B cell (primary cell): ENCODE results near the gene DAPP1. TPM values are rescaled to one million over a fixed set of nuclear protein-coding genes. Genes with fewer than 3 reads are reported as not detected.

ENCODE experiments used
- ATAC-seq: fragments of 200-7000 bp; cut with Tn5 transposase; one replicate; pipeline ENCODE4 v1.10.0; 2021; ENCODE audit warnings: low read depth, mild to moderate bottlenecking, moderate number of reproducible peaks, moderate library complexity
- CTCF ChIA-PET: fragments of 350-600 bp; sonication (Branson Sonifier 250); formaldehyde crosslinking; loops from one replicate; lab custom pipeline; 2021; ENCODE audit warnings: antibody characterized with exemption, inconsistent platforms; lab: Charles Lee
- POLR2A ChIA-PET: fragments of 350-600 bp; sonication (Branson Sonifier 250); formaldehyde crosslinking; loops from one replicate; lab custom pipeline; 2021; ENCODE audit warnings: antibody characterized with exemption; lab: Charles Lee
- DNase-seq: peaks from one replicate; pipeline ENCODE4 v3.0.0; 2013
- H2AFZ ChIP-seq: 2 replicates; pipeline ENCODE4 v1.6.1; 2012; ENCODE audit warnings: mild to moderate bottlenecking, low read depth, low read length; ENCODE audit not compliant: insufficient read depth, poor library complexity, severe bottlenecking
- H3K27ac ChIP-seq, 2 donors: 1 replicate in 1 of 2; 2 replicates in 1 of 2; pipeline ENCODE4 v1.5.1; 2012 to 2013; ENCODE audit warnings: low read length in 2 of 2, mild to moderate bottlenecking in 2 of 2, moderate library complexity in 1 of 2
- H3K27me3 ChIP-seq, 4 experiments: fragments of 200-600 bp in 1 of 4; sonication (generic) in 1 of 4; replicated peaks in 1 of 4; 1 replicate in 2 of 4; 2 replicates in 2 of 4; pipeline versions ENCODE4 v1.6.1 to v1.7.0; 2013 to 2016; ENCODE audit warnings: low read length in 3 of 4, mild to moderate bottlenecking in 2 of 4, mixed read lengths in 1 of 4, moderate library complexity in 1 of 4; ENCODE audit not compliant: insufficient read depth in 4 of 4, control insufficient read depth in 3 of 4; ENCODE audit errors: control extremely low read depth in 1 of 4
- H3K36me3 ChIP-seq, 2 experiments: replicated peaks in 1 of 2; 1 replicate in 1 of 2; 2 replicates in 1 of 2; pipeline versions ENCODE4 v1.6.1 to v1.7.1; 2013; ENCODE audit warnings: low read length in 1 of 2; ENCODE audit not compliant: insufficient read depth in 2 of 2, control insufficient read depth in 1 of 2; ENCODE audit errors: control extremely low read depth in 1 of 2, extremely low read depth in 1 of 2
- H3K4me1 ChIP-seq, 2 donors: fragments of 200-600 bp in 1 of 2; sonication (generic) in 1 of 2; 1 replicate in 1 of 2; 2 replicates in 1 of 2; pipeline versions ENCODE4 v1.5.1 to v1.6.1; 2013 to 2017; ENCODE audit warnings: low read length in 2 of 2; ENCODE audit not compliant: control insufficient read depth in 2 of 2, insufficient read depth in 2 of 2
- H3K4me2 ChIP-seq: replicated peaks from 2 replicates; pipeline ENCODE3; 2012; ENCODE audit warnings: mild to moderate bottlenecking, low read depth, low read length; ENCODE audit not compliant: poor library complexity, severe bottlenecking
- H3K4me3 ChIP-seq, 5 experiments: fragments of 200-600 bp in 1 of 5; sonication (generic) in 1 of 5; 1 replicate in 3 of 5; 2 replicates in 2 of 5; pipeline versions ENCODE4 v1.5.1 to v1.7.0; 2011 to 2016; ENCODE audit warnings: low read length in 4 of 5, mild to moderate bottlenecking in 4 of 5, low read depth in 2 of 5, control low read depth in 1 of 5, moderate library complexity in 1 of 5; ENCODE audit not compliant: insufficient read depth in 1 of 5; ENCODE audit errors: control extremely low read depth in 1 of 5, extremely low read depth in 1 of 5
- H3K79me2 ChIP-seq: fragments of 200-600 bp; sonication (generic); one replicate; pipeline ENCODE4 v1.6.0; 2016; ENCODE audit warnings: low read length; ENCODE audit not compliant: control insufficient read depth, insufficient read depth
- H3K9ac ChIP-seq: fragments of 200-600 bp; sonication (generic); 2 replicates; pipeline ENCODE4 v1.6.1; 2017; ENCODE audit warnings: mild to moderate bottlenecking, low read length, moderate library complexity
- H3K9me3 ChIP-seq, 3 donors: one replicate each; pipeline versions ENCODE4 v1.6.1 to v1.7.1; 2013; ENCODE audit warnings: low read length in 2 of 3; ENCODE audit not compliant: control insufficient read depth in 2 of 3, insufficient read depth in 1 of 3; ENCODE audit errors: control extremely low read depth in 1 of 3
- H4K20me1 ChIP-seq: 2 replicates; pipeline ENCODE4 v1.6.0; 2012; ENCODE audit warnings: mild to moderate bottlenecking, low read length; ENCODE audit not compliant: insufficient read depth, control insufficient read depth, poor library complexity, severe bottlenecking
- H3K27ac Mint-ChIP-seq: one replicate; pipeline ENCODE4 v1.8.0; 2021; ENCODE audit warnings: mixed read lengths
- H3K27me3 Mint-ChIP-seq: one replicate; pipeline ENCODE4 v1.8.0; 2021; ENCODE audit warnings: mixed read lengths
- H3K4me1 Mint-ChIP-seq: one replicate; pipeline ENCODE4 v1.8.0; 2021; ENCODE audit warnings: mixed read lengths
- H3K4me3 Mint-ChIP-seq: one replicate; pipeline ENCODE4 v1.8.0; 2021; ENCODE audit warnings: mixed read lengths
- H3K9me3 Mint-ChIP-seq: one replicate; pipeline ENCODE4 v1.8.0; 2022; ENCODE audit warnings: mixed read lengths; ENCODE audit not compliant: insufficient read depth
- CTCF ChIP-seq: fragments of 200-600 bp; IDR thresholded peaks from one replicate; pipeline ENCODE4 v1.8.0; 2022; ENCODE audit warnings: antibody characterized with exemption, mild to moderate bottlenecking
- EZH2 ChIP-seq: IDR thresholded peaks from 2 replicates; pipeline ENCODE4 v1.6.1; 2012; ENCODE audit warnings: borderline replicate concordance, low read depth, mild to moderate bottlenecking, moderate library complexity, low read length; ENCODE audit not compliant: insufficient read depth, poor library complexity, severe bottlenecking
- WGBS: methylation state at CpG from one replicate; pipeline ENCODE4 v1.1.5; 2013; ENCODE audit warnings: missing lambda C conversion rate; ENCODE audit not compliant: insufficient coverage; 5-methylcytosine and 5-hydroxymethylcytosine counted together
- intact Hi-C: fragments of 100-400 bp; cut with micrococcal nuclease; formaldehyde crosslinking; loops from one replicate; pipeline ENCODE4 v1.10.0; 2022
- polyA plus RNA-seq: library from polyadenylated mRNA; depleted of rRNA; stranded (reverse); fragments of >200 nt; gene quantifications from 2 replicates; pipeline ENCODE4 v1.2.3, GENCODE V29; 2012
- total RNA-seq, 2 donors: library from RNA; stranded (reverse); fragments of 120-200 nt in 1 of 2; gene quantifications; 1 replicate in 1 of 2; 2 replicates in 1 of 2; pipeline versions ENCODE4 v1.2.3 to v1.2.4, GENCODE V29; 2013 to 2022

The DAPP1 gene
- total and polyA plus RNA-seq, 2 donors (not counting 1 experiment from before 2014, with no cell fraction given), result 82.5 to 166 TPM

DNA sequence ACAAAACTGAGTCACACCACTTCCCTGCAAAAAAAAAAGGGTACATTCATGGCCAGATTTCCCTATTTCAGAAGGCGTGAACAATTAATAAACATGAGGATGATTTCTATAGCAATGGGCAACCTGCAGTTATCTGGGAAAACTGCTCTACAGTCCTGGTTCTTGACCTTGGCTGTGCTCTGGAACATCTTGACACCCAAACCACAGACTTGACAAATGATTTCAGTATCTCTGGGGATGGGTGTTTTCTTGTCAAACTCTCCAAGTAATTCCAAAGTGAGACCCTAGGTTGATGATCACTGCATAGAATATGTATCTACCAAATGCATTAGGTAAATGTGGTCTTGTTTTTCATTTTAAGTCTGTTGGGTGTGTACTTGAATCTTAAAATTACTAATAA lies 2.0 kb downstream of the DAPP1 start:
- TF ChIP-seq CTCF (no peak), EZH2 (no peak)
- no peak overlapping the region for H2AFZ ChIP-seq
- intact Hi-C loops, result loop anchor here (5.0 to 10.0 kb wide), 5 partner anchors 286 to 1371 kb away; partner anchors contain the start of genes EIF4E and METAP1
- Mint-ChIP-seq H3K27ac (peak overlapping the region; percentile 78), H3K4me1 (peaks cover 70% of the 10 kb centered on the region), H3K27me3 (no peaks in the 10 kb centered on the region), H3K4me3 (peak overlapping the region; percentile 95), H3K9me3 (no peaks in the 10 kb centered on the region)
- POLR2A ChIA-PET, result interaction anchor here (1.0 to 1.4 kb wide), 2 partner anchors 33 to 76 kb away, joined by 4 read pairs; partner anchors contain the start of gene LAMTOR3
- CTCF ChIA-PET, result interaction anchor here (1.6 to 5.5 kb wide), 3 partner anchors 11 to 129 kb away, joined by 3 to 36 read pairs (median 20); no protein-coding TSS in a partner anchor
- H3K9me3 ChIP-seq, result no peaks in the 10 kb centered on the region
- peaks cover 2 to 9% of the 10 kb centered on the region in 2 experiments for H3K36me3 ChIP-seq
- H3K4me2 ChIP-seq, result peak overlapping the region; percentile 80
- peaks cover 77% of the 10 kb centered on the region for H3K79me2 ChIP-seq
- peak overlapping the region; percentile 94 for H3K9ac ChIP-seq
- peak overlapping the region; percentile 60 to 100 (median 91) for H3K4me3 ChIP-seq
- no peak for ATAC-seq
- peaks cover 35% of the 10 kb centered on the region for H4K20me1 ChIP-seq
- peak overlapping the region in 1 of 2 donors; percentile 95 for H3K27ac ChIP-seq
- no CpG with 5 or more reads among the region's 1 CpG for WGBS
- peaks cover 66 to 68% of the 10 kb centered on the region in 2 donors for H3K4me1 ChIP-seq
- H3K27me3 ChIP-seq, result no peaks in the 10 kb centered on the region
- DNase-seq, result no peak

DNA sequence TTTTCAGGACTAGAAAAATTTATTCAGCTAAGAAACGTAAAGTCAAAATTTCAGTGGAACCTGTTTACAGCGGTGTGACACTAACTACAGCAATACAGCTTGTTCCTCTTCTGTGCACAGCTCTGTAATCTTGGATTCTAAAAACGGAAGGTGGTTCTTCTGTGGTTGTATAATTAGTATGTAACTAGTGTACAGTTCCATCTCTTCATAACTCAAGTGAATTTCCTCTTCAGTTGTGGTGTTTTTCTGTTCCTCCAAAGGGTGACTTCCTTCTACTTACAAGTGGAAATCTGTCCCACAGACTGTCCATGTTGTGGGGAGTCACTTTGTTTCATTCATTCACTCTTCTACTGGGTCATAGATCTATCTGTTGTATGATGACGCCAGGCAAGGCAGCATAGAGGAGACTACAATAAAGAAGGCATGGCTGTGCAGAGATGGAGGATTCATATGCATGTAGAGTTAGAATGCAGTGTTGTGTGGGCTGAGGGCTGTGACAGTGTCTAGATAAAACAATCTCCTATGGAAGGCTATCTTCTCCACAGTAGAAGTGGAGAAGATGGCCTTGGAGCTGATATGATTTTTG lies 5.4 kb downstream of the DAPP1 start:
- Mint-ChIP-seq H3K27ac (peak overlapping the region; percentile 93), H3K4me3 (peak overlapping the region; percentile 86), H3K9me3 (no peaks in the 10 kb centered on the region), H3K27me3 (no peaks in the 10 kb centered on the region), H3K4me1 (peaks cover 82% of the 10 kb centered on the region)
- Histone ChIP-seq H3K27me3 (no peaks in the 10 kb centered on the region), H3K9me3 (no peaks in the 10 kb centered on the region), H3K4me2 (peak overlapping the region; percentile 80), H2AFZ (no peak overlapping the region), H3K9ac (peak overlapping the region; percentile 94), H3K36me3 (peaks cover 2 to 33% of the 10 kb centered on the region in 2 experiments), H3K79me2 (peaks cover 97% of the 10 kb centered on the region), H3K4me1 (peaks cover 84 to 86% of the 10 kb centered on the region in 2 donors), H4K20me1 (peaks cover 68% of the 10 kb centered on the region), H3K4me3 (peak overlapping the region in 4 of 5 experiments; percentile 6 to 100 (median 24)), H3K27ac (peak overlapping the region; percentile 48 to 95)
- intact Hi-C loops, result loop anchor here (2.0 kb wide), 1 partner anchor 15 kb away; no protein-coding TSS in a partner anchor
- ATAC-seq (peak; percentile 68), DNase-seq (peak; percentile 71)
- WGBS, result 0% methylated on average over 1 of the region's 4 CpGs
- ChIA-PET CTCF (interaction anchor here (1.0 to 2.3 kb wide), 7 partner anchors 8 to 258 kb away, joined by 3 to 13 read pairs (median 5); partner anchors contain the start of gene TRMT10A), POLR2A (interaction anchor here (1.2 to 2.0 kb wide), 2 partner anchors 25 to 28 kb away, joined by 3 to 13 read pairs; no protein-coding TSS in a partner anchor)
- no peak for TF ChIP-seq EZH2
